Measurements from ENCODE around the gene FOLR1.

DNA sequence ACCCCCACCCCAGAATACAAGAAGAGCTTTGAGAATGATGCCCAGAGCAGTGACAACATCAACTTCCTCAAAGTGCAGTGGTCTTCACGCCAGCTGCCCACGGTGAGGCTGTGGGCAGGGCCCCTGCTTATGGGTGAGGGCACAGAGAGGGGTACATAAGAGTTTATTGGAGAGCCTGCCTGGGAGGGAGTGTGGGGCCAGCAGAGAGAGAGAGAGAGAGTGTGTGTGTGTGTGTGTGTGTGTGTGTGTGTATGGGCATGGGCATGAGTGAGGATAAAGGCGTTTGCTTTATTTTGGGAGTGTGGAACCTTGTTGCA is 42.5 kb downstream of the FOLR1 start:
- TF ChIP-seq, protein P1, sequence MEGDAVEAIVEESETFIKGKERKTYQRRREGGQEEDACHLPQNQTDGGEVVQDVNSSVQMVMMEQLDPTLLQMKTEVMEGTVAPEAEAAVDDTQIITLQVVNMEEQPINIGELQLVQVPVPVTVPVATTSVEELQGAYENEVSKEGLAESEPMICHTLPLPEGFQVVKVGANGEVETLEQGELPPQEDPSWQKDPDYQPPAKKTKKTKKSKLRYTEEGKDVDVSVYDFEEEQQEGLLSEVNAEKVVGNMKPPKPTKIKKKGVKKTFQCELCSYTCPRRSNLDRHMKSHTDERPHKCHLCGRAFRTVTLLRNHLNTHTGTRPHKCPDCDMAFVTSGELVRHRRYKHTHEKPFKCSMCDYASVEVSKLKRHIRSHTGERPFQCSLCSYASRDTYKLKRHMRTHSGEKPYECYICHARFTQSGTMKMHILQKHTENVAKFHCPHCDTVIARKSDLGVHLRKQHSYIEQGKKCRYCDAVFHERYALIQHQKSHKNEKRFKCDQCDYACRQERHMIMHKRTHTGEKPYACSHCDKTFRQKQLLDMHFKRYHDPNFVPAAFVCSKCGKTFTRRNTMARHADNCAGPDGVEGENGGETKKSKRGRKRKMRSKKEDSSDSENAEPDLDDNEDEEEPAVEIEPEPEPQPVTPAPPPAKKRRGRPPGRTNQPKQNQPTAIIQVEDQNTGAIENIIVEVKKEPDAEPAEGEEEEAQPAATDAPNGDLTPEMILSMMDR (IDR thresholded peaks at IDR 0.05; ENCODE audit: low read depth, low read length, poor library complexity, severe bottlenecking) = no peak
- no peak for TF ChIP-seq EZH2phosphoT487 (IDR thresholded peaks at IDR 0.05; ENCODE audit: borderline replicate concordance, low read length)

Measured in DOHH2 (cell line).